Measurements from ENCODE around the gene MROH9.

DNA sequence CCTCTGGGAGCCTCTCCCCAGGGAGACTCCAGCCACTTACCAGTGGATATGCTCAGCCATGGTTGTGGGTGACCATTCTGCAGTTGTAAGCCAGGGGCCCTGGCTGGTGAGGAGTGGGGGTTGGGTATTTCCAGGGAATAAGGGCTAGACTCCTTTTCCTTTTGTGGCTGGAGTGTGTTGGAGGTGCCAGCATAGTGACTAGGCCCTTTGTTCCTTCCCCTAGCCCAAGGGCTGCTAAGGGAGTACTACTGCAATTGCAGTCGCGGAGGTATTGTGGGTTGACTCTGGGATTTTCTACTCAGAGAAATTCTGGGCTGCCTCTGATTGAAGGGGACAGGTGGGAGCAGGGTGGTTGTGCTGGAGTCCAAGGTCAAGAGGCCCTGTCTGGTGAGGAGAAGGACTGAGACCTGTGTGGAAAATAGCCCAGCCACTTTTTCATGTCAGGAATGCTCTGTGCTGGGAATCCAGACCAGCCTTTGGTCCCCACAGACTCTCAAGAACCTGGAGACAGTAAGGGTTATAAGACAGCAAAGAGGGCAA, 43.1 kb downstream of the MROH9 start:
- no peak for TF ChIP-seq YY1 (IDR thresholded peaks at IDR 0.05; ENCODE audit: low read depth)
- no peak for TF ChIP-seq TAF1 (IDR thresholded peaks at IDR 0.05; ENCODE audit: low read depth)
- TF ChIP-seq TCF12 (IDR thresholded peaks at IDR 0.05; ENCODE audit: low read depth): no peak
- TF ChIP-seq EP300 (IDR thresholded peaks at IDR 0.05; ENCODE audit: borderline replicate concordance): no peak
- TF ChIP-seq, protein P1, sequence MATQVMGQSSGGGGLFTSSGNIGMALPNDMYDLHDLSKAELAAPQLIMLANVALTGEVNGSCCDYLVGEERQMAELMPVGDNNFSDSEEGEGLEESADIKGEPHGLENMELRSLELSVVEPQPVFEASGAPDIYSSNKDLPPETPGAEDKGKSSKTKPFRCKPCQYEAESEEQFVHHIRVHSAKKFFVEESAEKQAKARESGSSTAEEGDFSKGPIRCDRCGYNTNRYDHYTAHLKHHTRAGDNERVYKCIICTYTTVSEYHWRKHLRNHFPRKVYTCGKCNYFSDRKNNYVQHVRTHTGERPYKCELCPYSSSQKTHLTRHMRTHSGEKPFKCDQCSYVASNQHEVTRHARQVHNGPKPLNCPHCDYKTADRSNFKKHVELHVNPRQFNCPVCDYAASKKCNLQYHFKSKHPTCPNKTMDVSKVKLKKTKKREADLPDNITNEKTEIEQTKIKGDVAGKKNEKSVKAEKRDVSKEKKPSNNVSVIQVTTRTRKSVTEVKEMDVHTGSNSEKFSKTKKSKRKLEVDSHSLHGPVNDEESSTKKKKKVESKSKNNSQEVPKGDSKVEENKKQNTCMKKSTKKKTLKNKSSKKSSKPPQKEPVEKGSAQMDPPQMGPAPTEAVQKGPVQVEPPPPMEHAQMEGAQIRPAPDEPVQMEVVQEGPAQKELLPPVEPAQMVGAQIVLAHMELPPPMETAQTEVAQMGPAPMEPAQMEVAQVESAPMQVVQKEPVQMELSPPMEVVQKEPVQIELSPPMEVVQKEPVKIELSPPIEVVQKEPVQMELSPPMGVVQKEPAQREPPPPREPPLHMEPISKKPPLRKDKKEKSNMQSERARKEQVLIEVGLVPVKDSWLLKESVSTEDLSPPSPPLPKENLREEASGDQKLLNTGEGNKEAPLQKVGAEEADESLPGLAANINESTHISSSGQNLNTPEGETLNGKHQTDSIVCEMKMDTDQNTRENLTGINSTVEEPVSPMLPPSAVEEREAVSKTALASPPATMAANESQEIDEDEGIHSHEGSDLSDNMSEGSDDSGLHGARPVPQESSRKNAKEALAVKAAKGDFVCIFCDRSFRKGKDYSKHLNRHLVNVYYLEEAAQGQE (IDR thresholded peaks at IDR 0.05; ENCODE audit: low read depth): no peak
- no peak for TF ChIP-seq MAX (IDR thresholded peaks at IDR 0.05)
- no peak for TF ChIP-seq CEBPB (IDR thresholded peaks at IDR 0.05)
- TF ChIP-seq RAD21 (IDR thresholded peaks at IDR 0.05; ENCODE audit: low read depth): no peak
- no peak for TF ChIP-seq NFIC (IDR thresholded peaks at IDR 0.05)
